PC-9 (cell line): Measurements from ENCODE around the gene ARHGAP35. TPM values are rescaled to one million over a fixed set of nuclear protein-coding genes. Genes with fewer than 3 reads are reported as not detected.
"Not testable (repeated sequence)": the region's sequence is repeated elsewhere in the genome, so short reads cannot be mapped to it uniquely, and the experiment has no call there.

Experiments used
- BruUV-seq: library from RNA; stranded (reverse); fragments of 400-500 nt; replicated peaks from 2 replicates; lab custom pipeline; 2021; lab: Mats Ljungman, UMichigan
- CTCF ChIA-PET: fragments of 300-600 bp; sonication (Branson Sonifier 250); formaldehyde crosslinking; loops from one replicate; lab custom pipeline; 2022; ENCODE audit warnings: antibody characterized with exemption; lab: Charles Lee
- POLR2A ChIA-PET: fragments of 300-600 bp; sonication (Branson Sonifier 250); formaldehyde crosslinking; loops from one replicate; lab custom pipeline; 2022; ENCODE audit warnings: antibody characterized with exemption; ENCODE audit not compliant: unreplicated experiment; lab: Charles Lee
- DNase-seq, 2 experiments: peaks; one replicate each; pipeline versions ENCODE4 v3.0.0 to v3.0.0-alpha.2; 2015 to 2022; ENCODE audit warnings: mixed read lengths in 1 of 2
- H2AFZ ChIP-seq: fragments of 200-600 bp; sonication (generic); 2 replicates; pipeline ENCODE4 v1.8.1; 2017; ENCODE audit warnings: antibody characterized with exemption
- H3F3A ChIP-seq: fragments of 200-600 bp; sonication (generic); 2 replicates; pipeline ENCODE4 v1.8.1; 2017; ENCODE audit warnings: antibody characterized with exemption, mild to moderate bottlenecking, low read depth; ENCODE audit not compliant: insufficient read depth
- H3K27ac ChIP-seq: fragments of 200-600 bp; sonication (generic); 2 replicates; pipeline ENCODE4 v1.6.1; 2016; ENCODE audit warnings: mixed run types
- H3K27me3 ChIP-seq: fragments of 200-600 bp; sonication (generic); 2 replicates; pipeline ENCODE4 v1.6.1; 2016; ENCODE audit warnings: low read depth, mixed run types; ENCODE audit not compliant: insufficient read depth
- H3K36me3 ChIP-seq: fragments of 200-600 bp; sonication (generic); 2 replicates; pipeline ENCODE4 v1.6.1; 2016; ENCODE audit warnings: low read depth, mixed run types
- H3K4me1 ChIP-seq: fragments of 200-600 bp; sonication (generic); replicated peaks from 2 replicates; pipeline ENCODE4 v1.6.1; 2016; ENCODE audit warnings: mixed run types; ENCODE audit not compliant: insufficient read depth
- H3K4me2 ChIP-seq: fragments of 200-600 bp; sonication (generic); 2 replicates; pipeline ENCODE4 v1.6.1; 2017; ENCODE audit warnings: mixed run types
- H3K4me3 ChIP-seq: fragments of 200-600 bp; sonication (generic); 2 replicates; pipeline ENCODE4 v1.6.1; 2016; ENCODE audit warnings: mixed run types
- H3K79me2 ChIP-seq: fragments of 200-600 bp; sonication (generic); 2 replicates; pipeline ENCODE4 v1.6.1; 2017; ENCODE audit warnings: low read depth, mixed run types
- H3K9me2 ChIP-seq: fragments of 200-600 bp; sonication (generic); 2 replicates; pipeline ENCODE4 v1.8.1; 2017; ENCODE audit warnings: mild to moderate bottlenecking; ENCODE audit not compliant: insufficient read depth
- H3K9me3 ChIP-seq: fragments of 200-600 bp; sonication (generic); 2 replicates; pipeline ENCODE4 v1.8.1; 2016; ENCODE audit warnings: low read depth; ENCODE audit not compliant: insufficient read depth
- H4K20me1 ChIP-seq: fragments of 200-600 bp; sonication (generic); 2 replicates; pipeline ENCODE4 v1.8.1; 2017; ENCODE audit not compliant: insufficient read depth
- EZH2 ChIP-seq: fragments of 200-600 bp; sonication (generic); IDR thresholded peaks from 2 replicates; pipeline ENCODE4 v1.8.0; 2017; ENCODE audit warnings: antibody characterized with exemption, low read depth
- intact Hi-C: fragments of 100-400 bp; cut with micrococcal nuclease; formaldehyde crosslinking; loops from one replicate; pipeline ENCODE4 v1.10.0; 2022; ENCODE audit not compliant: unreplicated experiment
- total RNA-seq: library from RNA; stranded (reverse); gene quantifications from 2 replicates; pipeline ENCODE4 v1.2.3, GENCODE V29; 2021
- TF ChIP-seq, protein P1 (sequence below): fragments of 200-600 bp; sonication (generic); conservative IDR thresholded peaks from 2 replicates; pipeline ENCODE4 v1.6.1; 2017; ENCODE audit warnings: mixed run types, antibody characterized with exemption, mild to moderate bottlenecking, moderate library complexity

Gene ARHGAP35
- total RNA-seq, 1 experiment from 2014 or later = 104 TPM

DNA sequence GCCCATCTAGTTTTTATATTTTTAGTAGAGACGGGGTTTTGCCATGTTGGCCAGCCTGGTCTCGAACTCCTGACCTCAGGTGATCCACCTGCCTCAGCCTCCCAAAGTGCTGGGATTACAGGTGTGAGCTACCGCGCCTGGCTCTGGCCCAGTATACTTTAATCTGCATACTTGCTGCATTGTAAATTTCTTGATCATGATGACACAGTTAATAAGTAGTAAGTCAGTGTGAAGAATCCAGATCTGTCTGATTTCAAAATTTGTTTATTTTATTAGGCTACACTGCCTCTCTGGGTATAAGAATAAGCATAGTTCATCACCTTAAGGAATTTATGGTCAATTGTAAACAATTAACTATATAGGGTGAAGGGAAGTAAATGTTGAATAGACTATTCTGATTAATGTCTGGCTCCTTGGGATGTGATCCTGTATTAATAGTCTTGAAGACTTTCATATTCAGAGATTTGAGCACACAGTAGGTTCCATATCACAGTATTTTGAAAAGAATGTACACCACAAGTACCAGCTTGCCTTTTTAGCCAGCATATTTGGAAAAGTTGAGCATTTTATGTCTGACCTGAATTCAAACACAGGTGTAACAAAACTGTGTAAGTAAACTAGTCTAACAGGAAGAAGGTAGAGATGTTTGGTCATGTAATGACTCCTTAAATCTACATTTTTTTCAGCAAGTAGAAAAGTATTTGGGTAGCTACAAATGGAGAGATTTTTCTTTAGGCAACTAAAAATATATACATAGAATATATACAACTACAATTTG lies 7.4 kb downstream of the ARHGAP35 start:
- H3K27me3 ChIP-seq = no peaks in the 10 kb centered on the region
- peak overlapping the region; percentile 96 for H3K4me2 ChIP-seq
- ChIA-PET CTCF (interaction anchor here (0.6 to 0.8 kb wide), 3 partner anchors 12 to 47 kb away, joined by 3 to 6 read pairs (median 4); no protein-coding TSS in a partner anchor), POLR2A (interaction anchor here (0.5 to 0.7 kb wide), 3 partner anchors 15 to 57 kb away, joined by 4 to 7 read pairs (median 7); no protein-coding TSS in a partner anchor)
- intact Hi-C loops = no loop called here
- peaks cover 85% of the 10 kb centered on the region for H3K4me1 ChIP-seq
- H3K27ac ChIP-seq = peak overlapping the region; percentile 77
- H3K4me3 ChIP-seq = no peak overlapping the region
- H3K9me3 ChIP-seq = no peaks in the 10 kb centered on the region
- H3K9me2 ChIP-seq = no peaks in the 10 kb centered on the region
- H3K36me3 ChIP-seq = peaks cover 5% of the 10 kb centered on the region; the same call in 1 of the 2 replicates
- peaks cover 64% of the 10 kb centered on the region for H3F3A ChIP-seq
- peak in 1 of 2 experiments; percentile 77 for DNase-seq
- no TSS peak for BruUV-seq
- H4K20me1 ChIP-seq = peaks cover 29% of the 10 kb centered on the region
- TF ChIP-seq, protein P1, sequence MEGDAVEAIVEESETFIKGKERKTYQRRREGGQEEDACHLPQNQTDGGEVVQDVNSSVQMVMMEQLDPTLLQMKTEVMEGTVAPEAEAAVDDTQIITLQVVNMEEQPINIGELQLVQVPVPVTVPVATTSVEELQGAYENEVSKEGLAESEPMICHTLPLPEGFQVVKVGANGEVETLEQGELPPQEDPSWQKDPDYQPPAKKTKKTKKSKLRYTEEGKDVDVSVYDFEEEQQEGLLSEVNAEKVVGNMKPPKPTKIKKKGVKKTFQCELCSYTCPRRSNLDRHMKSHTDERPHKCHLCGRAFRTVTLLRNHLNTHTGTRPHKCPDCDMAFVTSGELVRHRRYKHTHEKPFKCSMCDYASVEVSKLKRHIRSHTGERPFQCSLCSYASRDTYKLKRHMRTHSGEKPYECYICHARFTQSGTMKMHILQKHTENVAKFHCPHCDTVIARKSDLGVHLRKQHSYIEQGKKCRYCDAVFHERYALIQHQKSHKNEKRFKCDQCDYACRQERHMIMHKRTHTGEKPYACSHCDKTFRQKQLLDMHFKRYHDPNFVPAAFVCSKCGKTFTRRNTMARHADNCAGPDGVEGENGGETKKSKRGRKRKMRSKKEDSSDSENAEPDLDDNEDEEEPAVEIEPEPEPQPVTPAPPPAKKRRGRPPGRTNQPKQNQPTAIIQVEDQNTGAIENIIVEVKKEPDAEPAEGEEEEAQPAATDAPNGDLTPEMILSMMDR = no peak
- TF ChIP-seq EZH2 = no peak
- H3K79me2 ChIP-seq = peaks cover 95% of the 10 kb centered on the region
- H2AFZ ChIP-seq = no peak overlapping the region

DNA sequence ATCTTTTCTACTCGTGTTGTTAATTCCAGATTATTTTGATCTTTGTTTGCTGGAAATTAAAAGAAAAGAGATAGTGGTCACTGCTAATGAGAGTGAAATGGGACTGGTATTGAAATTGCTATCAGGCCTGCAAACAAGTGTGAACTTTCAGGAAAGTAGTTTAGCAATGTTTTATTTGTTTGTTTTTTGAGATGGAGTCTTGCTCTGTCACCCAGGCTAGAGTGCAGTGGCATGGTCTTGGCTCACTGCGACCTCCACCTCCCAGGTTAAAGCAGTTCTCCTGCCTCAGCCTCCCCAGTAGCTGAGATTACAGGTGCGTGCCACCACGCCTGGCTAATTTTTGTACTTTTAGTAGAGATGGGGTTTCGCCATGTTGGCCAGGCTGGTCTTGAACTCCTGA lies 10.4 kb downstream of the ARHGAP35 start:
- BruUV-seq, POLR2A ChIA-PET: not testable (repeated sequence)

DNA sequence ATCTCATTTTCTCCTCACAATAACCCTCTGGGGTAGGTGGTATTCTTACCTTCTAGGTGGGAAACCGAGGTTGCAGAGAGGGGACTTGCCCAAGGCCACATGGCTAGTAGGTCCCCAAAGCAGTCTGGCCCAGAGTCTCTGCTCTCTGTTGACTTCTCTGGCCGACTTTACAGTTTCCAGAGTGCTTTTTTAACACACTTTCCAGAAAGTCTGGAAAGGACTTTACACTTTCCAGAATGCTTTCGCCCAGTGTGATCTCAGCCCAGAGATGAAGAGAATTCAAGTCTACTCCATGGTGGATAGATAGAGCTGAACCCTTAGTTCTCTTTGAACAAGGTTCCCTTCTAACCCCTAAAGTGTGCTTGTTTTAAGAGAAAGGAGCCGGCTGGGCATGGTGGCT lies 12.2 kb downstream of the ARHGAP35 start:
- Histone ChIP-seq H3K27me3 (no peaks in the 10 kb centered on the region), H3K9me3 (no peaks in the 10 kb centered on the region), H3K27ac (peak overlapping the region; percentile 66), H4K20me1 (peaks cover 13% of the 10 kb centered on the region), H3K9me2 (no peaks in the 10 kb centered on the region), H3K4me2 (peak overlapping the region; percentile 57; the same call in 1 of the 2 replicates), H2AFZ (no peak overlapping the region), H3K79me2 (peaks cover 92% of the 10 kb centered on the region), H3K4me1 (peaks cover 62% of the 10 kb centered on the region), H3K4me3 (no peak overlapping the region), H3F3A (peaks cover 34% of the 10 kb centered on the region; the same call in 1 of the 2 replicates), H3K36me3 (peaks cover 15% of the 10 kb centered on the region; the same call in 1 of the 2 replicates)
- TF ChIP-seq, protein P1 = no peak
- no peak for TF ChIP-seq EZH2
- DNase-seq = no peak
- BruUV-seq = no TSS peak
- ChIA-PET POLR2A (no interaction called here), CTCF (interaction anchor here (0.5 kb wide), 1 partner anchor 206 kb away, joined by 11 read pairs; no protein-coding TSS in a partner anchor)
- intact Hi-C loops = no loop called here

More for the DNA sequence above, 10.4 kb downstream of the ARHGAP35 start:
- peaks cover 22% of the 10 kb centered on the region for H4K20me1 ChIP-seq
- intact Hi-C loops, H2AFZ ChIP-seq, H3K9me3 ChIP-seq, CTCF ChIA-PET, H3K27me3 ChIP-seq, H3K27ac ChIP-seq, H3K4me2 ChIP-seq, H3K9me2 ChIP-seq, H3K4me3 ChIP-seq, DNase-seq: not testable (repeated sequence)
- H3K79me2 ChIP-seq = peaks cover 95% of the 10 kb centered on the region
- peaks cover 44% of the 10 kb centered on the region for H3F3A ChIP-seq
- peaks cover 10% of the 10 kb centered on the region for H3K36me3 ChIP-seq
- peaks cover 72% of the 10 kb centered on the region for H3K4me1 ChIP-seq
